Hepatocyte (in vitro differentiated cells): ENCODE measurements around the gene NPM1.

Experiments used
- EZH2phosphoT487 ChIP-seq: fragments of 200-600 bp; sonication (generic); IDR thresholded peaks from one replicate; pipeline ENCODE4 v1.6.1; 2018; ENCODE audit warnings: antibody characterized with exemption, mild to moderate bottlenecking, low read depth, moderate library complexity; ENCODE audit not compliant: unreplicated experiment, severe bottlenecking
- TF ChIP-seq, protein P1 (sequence below): fragments of 200-600 bp; sonication (generic); IDR thresholded peaks from 2 replicates; pipeline ENCODE4 v1.5.1; 2016; ENCODE audit warnings: antibody characterized with exemption, mild to moderate bottlenecking; ENCODE audit not compliant: poor library complexity

DNA sequence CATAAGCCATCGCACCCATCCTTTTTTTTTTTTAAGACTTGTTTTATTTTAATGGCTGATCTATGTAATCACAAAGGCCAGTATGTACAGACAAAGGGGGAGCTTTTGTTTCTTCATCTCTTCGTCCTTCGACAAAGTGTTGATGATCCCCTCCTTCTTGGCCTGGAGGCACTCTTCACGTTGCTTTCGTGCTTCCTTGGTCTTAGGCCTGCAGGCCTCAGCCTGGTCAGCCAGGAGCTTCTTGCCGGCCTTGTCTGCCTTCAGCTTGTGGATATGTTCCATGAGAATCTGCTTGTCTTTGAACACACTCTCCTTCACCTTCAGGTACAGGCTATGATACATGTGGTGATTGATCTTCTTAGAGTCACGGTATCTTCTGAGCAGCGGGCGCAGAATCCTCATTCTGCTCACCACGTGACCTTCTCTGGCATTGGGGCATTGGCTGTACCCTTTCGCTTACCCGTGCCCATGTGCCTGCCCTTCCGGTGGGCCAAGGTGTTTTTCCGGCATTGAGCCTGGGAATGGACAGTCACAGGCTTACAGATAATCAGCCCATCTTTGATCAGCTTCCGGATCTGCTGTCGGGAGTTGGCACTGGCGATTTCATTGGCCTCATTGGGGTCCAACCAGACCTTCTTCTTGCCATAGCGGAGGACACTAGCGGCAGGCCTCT, 42.6 kb upstream of the NPM1 start:
- no peak for TF ChIP-seq EZH2phosphoT487
- TF ChIP-seq, protein P1, sequence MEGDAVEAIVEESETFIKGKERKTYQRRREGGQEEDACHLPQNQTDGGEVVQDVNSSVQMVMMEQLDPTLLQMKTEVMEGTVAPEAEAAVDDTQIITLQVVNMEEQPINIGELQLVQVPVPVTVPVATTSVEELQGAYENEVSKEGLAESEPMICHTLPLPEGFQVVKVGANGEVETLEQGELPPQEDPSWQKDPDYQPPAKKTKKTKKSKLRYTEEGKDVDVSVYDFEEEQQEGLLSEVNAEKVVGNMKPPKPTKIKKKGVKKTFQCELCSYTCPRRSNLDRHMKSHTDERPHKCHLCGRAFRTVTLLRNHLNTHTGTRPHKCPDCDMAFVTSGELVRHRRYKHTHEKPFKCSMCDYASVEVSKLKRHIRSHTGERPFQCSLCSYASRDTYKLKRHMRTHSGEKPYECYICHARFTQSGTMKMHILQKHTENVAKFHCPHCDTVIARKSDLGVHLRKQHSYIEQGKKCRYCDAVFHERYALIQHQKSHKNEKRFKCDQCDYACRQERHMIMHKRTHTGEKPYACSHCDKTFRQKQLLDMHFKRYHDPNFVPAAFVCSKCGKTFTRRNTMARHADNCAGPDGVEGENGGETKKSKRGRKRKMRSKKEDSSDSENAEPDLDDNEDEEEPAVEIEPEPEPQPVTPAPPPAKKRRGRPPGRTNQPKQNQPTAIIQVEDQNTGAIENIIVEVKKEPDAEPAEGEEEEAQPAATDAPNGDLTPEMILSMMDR: no peak
